CD4-positive, alpha-beta T cell treated with Interleukin-6 at 100 ng/mL for 8 hours (primary cell): ENCODE results near the gene NCAM2.

Source experiments
- DNase-seq: peaks from one replicate; pipeline ENCODE4 v3.0.0-alpha.2; 2020; ENCODE audit warnings: mixed read lengths, low spot score

Gene NCAM2

GRCh38 chr21:21028275-21028820 lies 30.1 kb downstream of the NCAM2 start:
- DNase-seq: no peak

GRCh38 chr21:21029164-21029563 lies 31.0 kb downstream of the NCAM2 start:
- no peak for DNase-seq

GRCh38 chr21:21030311-21030710 lies 32.1 kb downstream of the NCAM2 start:
- no peak for DNase-seq

GRCh38 chr21:21034036-21034435 lies 35.8 kb downstream of the NCAM2 start:
- no peak for DNase-seq

- no peak for DNase-seq
Observed at GRCh38 chr21:21039624-21040170, 41.5 kb downstream of the NCAM2 start.

- no peak for DNase-seq
Observed at GRCh38 chr21:21045518-21045917, 47.3 kb downstream of the NCAM2 start.

GRCh38 chr21:21046063-21046462 lies 47.9 kb downstream of the NCAM2 start:
- no peak for DNase-seq

- no peak for DNase-seq
Observed at GRCh38 chr21:21051109-21052055, 53.2 kb downstream of the NCAM2 start.

- no peak for DNase-seq
Observed at GRCh38 chr21:21052672-21053071, 54.5 kb downstream of the NCAM2 start.

GRCh38 chr21:21057349-21058062 lies 59.3 kb downstream of the NCAM2 start:
- DNase-seq: no peak

GRCh38 chr21:21063828-21064227 lies 65.6 kb downstream of the NCAM2 start:
- DNase-seq: no peak

GRCh38 chr21:21064353-21064752 lies 66.1 kb downstream of the NCAM2 start:
- DNase-seq: no peak

- DNase-seq: no peak
Observed at GRCh38 chr21:21067375-21067774, 69.2 kb downstream of the NCAM2 start.

- DNase-seq: no peak
Observed at GRCh38 chr21:21074305-21074704, 76.1 kb downstream of the NCAM2 start.

- no peak for DNase-seq
Observed at GRCh38 chr21:21076051-21076450, 77.8 kb downstream of the NCAM2 start.

- no peak for DNase-seq
Observed at GRCh38 chr21:21076491-21076890, 78.3 kb downstream of the NCAM2 start.

- no peak for DNase-seq
Observed at GRCh38 chr21:21079646-21080045, 81.4 kb downstream of the NCAM2 start.

GRCh38 chr21:21084179-21084578 lies 86.0 kb downstream of the NCAM2 start:
- no peak for DNase-seq

GRCh38 chr21:21085206-21085605 lies 87.0 kb downstream of the NCAM2 start:
- DNase-seq: no peak

GRCh38 chr21:21096956-21097355 lies 98.7 kb downstream of the NCAM2 start:
- DNase-seq: no peak

GRCh38 chr21:21097466-21097865 lies 99.3 kb downstream of the NCAM2 start:
- no peak for DNase-seq

- no peak for DNase-seq
Observed at GRCh38 chr21:21101911-21102310, 103.7 kb downstream of the NCAM2 start.

GRCh38 chr21:21102896-21103295 lies 104.7 kb downstream of the NCAM2 start:
- DNase-seq: no peak
